B cell (primary cell): ENCODE measurements around the gene CPSF4L. TPM values are rescaled to one million over a fixed set of nuclear protein-coding genes. Genes with fewer than 3 reads are reported as not detected.

ENCODE experiments used
- ATAC-seq: fragments of 200-7000 bp; cut with Tn5 transposase; one replicate; pipeline ENCODE4 v1.10.0; 2021; ENCODE audit warnings: low read depth, mild to moderate bottlenecking, moderate number of reproducible peaks, moderate library complexity
- CTCF ChIA-PET: fragments of 350-600 bp; sonication (Branson Sonifier 250); formaldehyde crosslinking; loops from one replicate; lab custom pipeline; 2021; ENCODE audit warnings: antibody characterized with exemption, inconsistent platforms; lab: Charles Lee
- POLR2A ChIA-PET: fragments of 350-600 bp; sonication (Branson Sonifier 250); formaldehyde crosslinking; loops from one replicate; lab custom pipeline; 2021; ENCODE audit warnings: antibody characterized with exemption; lab: Charles Lee
- DNase-seq: peaks from one replicate; pipeline ENCODE4 v3.0.0; 2013
- H2AFZ ChIP-seq: 2 replicates; pipeline ENCODE4 v1.6.1; 2012; ENCODE audit warnings: mild to moderate bottlenecking, low read depth, low read length; ENCODE audit not compliant: insufficient read depth, poor library complexity, severe bottlenecking
- H3K27ac ChIP-seq, 2 donors: 1 replicate in 1 of 2; 2 replicates in 1 of 2; pipeline ENCODE4 v1.5.1; 2012 to 2013; ENCODE audit warnings: low read length in 2 of 2, mild to moderate bottlenecking in 2 of 2, moderate library complexity in 1 of 2
- H3K27me3 ChIP-seq, 4 experiments: fragments of 200-600 bp in 1 of 4; sonication (generic) in 1 of 4; replicated peaks in 1 of 4; 1 replicate in 2 of 4; 2 replicates in 2 of 4; pipeline versions ENCODE4 v1.6.1 to v1.7.0; 2013 to 2016; ENCODE audit warnings: low read length in 3 of 4, mild to moderate bottlenecking in 2 of 4, mixed read lengths in 1 of 4, moderate library complexity in 1 of 4; ENCODE audit not compliant: insufficient read depth in 4 of 4, control insufficient read depth in 3 of 4; ENCODE audit errors: control extremely low read depth in 1 of 4
- H3K36me3 ChIP-seq, 2 experiments: replicated peaks in 1 of 2; 1 replicate in 1 of 2; 2 replicates in 1 of 2; pipeline versions ENCODE4 v1.6.1 to v1.7.1; 2013; ENCODE audit warnings: low read length in 1 of 2; ENCODE audit not compliant: insufficient read depth in 2 of 2, control insufficient read depth in 1 of 2; ENCODE audit errors: control extremely low read depth in 1 of 2, extremely low read depth in 1 of 2
- H3K4me1 ChIP-seq, 2 donors: fragments of 200-600 bp in 1 of 2; sonication (generic) in 1 of 2; 1 replicate in 1 of 2; 2 replicates in 1 of 2; pipeline versions ENCODE4 v1.5.1 to v1.6.1; 2013 to 2017; ENCODE audit warnings: low read length in 2 of 2; ENCODE audit not compliant: control insufficient read depth in 2 of 2, insufficient read depth in 2 of 2
- H3K4me2 ChIP-seq: replicated peaks from 2 replicates; pipeline ENCODE3; 2012; ENCODE audit warnings: mild to moderate bottlenecking, low read depth, low read length; ENCODE audit not compliant: poor library complexity, severe bottlenecking
- H3K4me3 ChIP-seq, 5 experiments: fragments of 200-600 bp in 1 of 5; sonication (generic) in 1 of 5; 1 replicate in 3 of 5; 2 replicates in 2 of 5; pipeline versions ENCODE4 v1.5.1 to v1.7.0; 2011 to 2016; ENCODE audit warnings: low read length in 4 of 5, mild to moderate bottlenecking in 4 of 5, low read depth in 2 of 5, control low read depth in 1 of 5, moderate library complexity in 1 of 5; ENCODE audit not compliant: insufficient read depth in 1 of 5; ENCODE audit errors: control extremely low read depth in 1 of 5, extremely low read depth in 1 of 5
- H3K79me2 ChIP-seq: fragments of 200-600 bp; sonication (generic); one replicate; pipeline ENCODE4 v1.6.0; 2016; ENCODE audit warnings: low read length; ENCODE audit not compliant: control insufficient read depth, insufficient read depth
- H3K9ac ChIP-seq: fragments of 200-600 bp; sonication (generic); 2 replicates; pipeline ENCODE4 v1.6.1; 2017; ENCODE audit warnings: mild to moderate bottlenecking, low read length, moderate library complexity
- H3K9me3 ChIP-seq, 3 donors: one replicate each; pipeline versions ENCODE4 v1.6.1 to v1.7.1; 2013; ENCODE audit warnings: low read length in 2 of 3; ENCODE audit not compliant: control insufficient read depth in 2 of 3, insufficient read depth in 1 of 3; ENCODE audit errors: control extremely low read depth in 1 of 3
- H4K20me1 ChIP-seq: 2 replicates; pipeline ENCODE4 v1.6.0; 2012; ENCODE audit warnings: mild to moderate bottlenecking, low read length; ENCODE audit not compliant: insufficient read depth, control insufficient read depth, poor library complexity, severe bottlenecking
- H3K27ac Mint-ChIP-seq: one replicate; pipeline ENCODE4 v1.8.0; 2021; ENCODE audit warnings: mixed read lengths
- H3K27me3 Mint-ChIP-seq: one replicate; pipeline ENCODE4 v1.8.0; 2021; ENCODE audit warnings: mixed read lengths
- H3K4me1 Mint-ChIP-seq: one replicate; pipeline ENCODE4 v1.8.0; 2021; ENCODE audit warnings: mixed read lengths
- H3K4me3 Mint-ChIP-seq: one replicate; pipeline ENCODE4 v1.8.0; 2021; ENCODE audit warnings: mixed read lengths
- H3K9me3 Mint-ChIP-seq: one replicate; pipeline ENCODE4 v1.8.0; 2022; ENCODE audit warnings: mixed read lengths; ENCODE audit not compliant: insufficient read depth
- EZH2 ChIP-seq: IDR thresholded peaks from 2 replicates; pipeline ENCODE4 v1.6.1; 2012; ENCODE audit warnings: borderline replicate concordance, low read depth, mild to moderate bottlenecking, moderate library complexity, low read length; ENCODE audit not compliant: insufficient read depth, poor library complexity, severe bottlenecking
- WGBS: methylation state at CpG from one replicate; pipeline ENCODE4 v1.1.5; 2013; ENCODE audit warnings: missing lambda C conversion rate; ENCODE audit not compliant: insufficient coverage; 5-methylcytosine and 5-hydroxymethylcytosine counted together
- intact Hi-C: fragments of 100-400 bp; cut with micrococcal nuclease; formaldehyde crosslinking; loops from one replicate; pipeline ENCODE4 v1.10.0; 2022
- polyA plus RNA-seq: library from polyadenylated mRNA; depleted of rRNA; stranded (reverse); fragments of >200 nt; gene quantifications from 2 replicates; pipeline ENCODE4 v1.2.3, GENCODE V29; 2012
- total RNA-seq, 2 donors: library from RNA; stranded (reverse); fragments of 120-200 nt in 1 of 2; gene quantifications; 1 replicate in 1 of 2; 2 replicates in 1 of 2; pipeline versions ENCODE4 v1.2.3 to v1.2.4, GENCODE V29; 2013 to 2022
- TF ChIP-seq, protein P1 (sequence below): fragments of 200-600 bp; IDR thresholded peaks from one replicate; pipeline ENCODE4 v1.8.0; 2022; ENCODE audit warnings: antibody characterized with exemption, mild to moderate bottlenecking

The CPSF4L gene
- total and polyA plus RNA-seq, 2 donors (not counting 1 experiment from before 2014, with no cell fraction given), result not detected

GRCh38 chr17:73267648-73268537, 6.2 kb upstream of the CPSF4L start:
- Histone ChIP-seq H3K9me3 (peaks cover 0 to 5% (median 0%) of the 10 kb centered on the region in 3 donors), H3K4me1 (peaks cover 0 to 8% of the 10 kb centered on the region in 2 donors), H3K4me2 (no peak overlapping the region), H3K27ac (no peak overlapping the region), H3K79me2 (no peaks in the 10 kb centered on the region), H2AFZ (no peak overlapping the region), H3K9ac (no peak overlapping the region), H3K36me3 (no peaks in the 10 kb centered on the region), H4K20me1 (no peaks in the 10 kb centered on the region), H3K27me3 (no peaks in the 10 kb centered on the region), H3K4me3 (no peak overlapping the region)
- intact Hi-C loops, result no loop called here
- Mint-ChIP-seq H3K27ac (no peak overlapping the region), H3K9me3 (no peaks in the 10 kb centered on the region), H3K4me3 (no peak overlapping the region), H3K27me3 (no peaks in the 10 kb centered on the region), H3K4me1 (peaks cover 6% of the 10 kb centered on the region)
- ChIA-PET POLR2A (no interaction called here), CTCF (interaction anchor here (0.6 to 0.9 kb wide), 3 partner anchors 11 to 103 kb away, joined by 3 to 4 read pairs (median 3); no protein-coding TSS in a partner anchor)
- no peak for DNase-seq
- TF ChIP-seq, protein P1, sequence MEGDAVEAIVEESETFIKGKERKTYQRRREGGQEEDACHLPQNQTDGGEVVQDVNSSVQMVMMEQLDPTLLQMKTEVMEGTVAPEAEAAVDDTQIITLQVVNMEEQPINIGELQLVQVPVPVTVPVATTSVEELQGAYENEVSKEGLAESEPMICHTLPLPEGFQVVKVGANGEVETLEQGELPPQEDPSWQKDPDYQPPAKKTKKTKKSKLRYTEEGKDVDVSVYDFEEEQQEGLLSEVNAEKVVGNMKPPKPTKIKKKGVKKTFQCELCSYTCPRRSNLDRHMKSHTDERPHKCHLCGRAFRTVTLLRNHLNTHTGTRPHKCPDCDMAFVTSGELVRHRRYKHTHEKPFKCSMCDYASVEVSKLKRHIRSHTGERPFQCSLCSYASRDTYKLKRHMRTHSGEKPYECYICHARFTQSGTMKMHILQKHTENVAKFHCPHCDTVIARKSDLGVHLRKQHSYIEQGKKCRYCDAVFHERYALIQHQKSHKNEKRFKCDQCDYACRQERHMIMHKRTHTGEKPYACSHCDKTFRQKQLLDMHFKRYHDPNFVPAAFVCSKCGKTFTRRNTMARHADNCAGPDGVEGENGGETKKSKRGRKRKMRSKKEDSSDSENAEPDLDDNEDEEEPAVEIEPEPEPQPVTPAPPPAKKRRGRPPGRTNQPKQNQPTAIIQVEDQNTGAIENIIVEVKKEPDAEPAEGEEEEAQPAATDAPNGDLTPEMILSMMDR, result no peak
- no peak for TF ChIP-seq EZH2
- WGBS, result 81% methylated on average over 5 of the region's 11 CpGs
- no peak for ATAC-seq

GRCh38 chr17:73266796-73267195, 5.1 kb upstream of the CPSF4L start:
- Histone ChIP-seq H3K27ac (no peak overlapping the region), H3K4me3 (no peak overlapping the region), H3K4me1 (peaks cover 0 to 8% of the 10 kb centered on the region in 2 donors), H3K9me3 (peaks cover 0 to 5% (median 0%) of the 10 kb centered on the region in 3 donors), H3K36me3 (no peaks in the 10 kb centered on the region), H2AFZ (no peak overlapping the region), H4K20me1 (no peaks in the 10 kb centered on the region), H3K4me2 (no peak overlapping the region), H3K79me2 (no peaks in the 10 kb centered on the region), H3K27me3 (no peaks in the 10 kb centered on the region), H3K9ac (no peak overlapping the region)
- DNase-seq, result no peak
- H3K27me3 Mint-ChIP-seq, result no peaks in the 10 kb centered on the region
- POLR2A ChIA-PET, result no interaction called here
- no peak overlapping the region for H3K4me3 Mint-ChIP-seq
- CTCF ChIA-PET, result no interaction called here
- peaks cover 6% of the 10 kb centered on the region for H3K4me1 Mint-ChIP-seq
- no peak for ATAC-seq
- intact Hi-C loops, result no loop called here
- no peak for TF ChIP-seq EZH2
- TF ChIP-seq, protein P1, result no peak
- no peaks in the 10 kb centered on the region for H3K9me3 Mint-ChIP-seq
- WGBS, result 90% methylated on average over 9 of the region's 11 CpGs
- H3K27ac Mint-ChIP-seq, result no peak overlapping the region
